ENCODE results near the gene SRGAP3.

DNA sequence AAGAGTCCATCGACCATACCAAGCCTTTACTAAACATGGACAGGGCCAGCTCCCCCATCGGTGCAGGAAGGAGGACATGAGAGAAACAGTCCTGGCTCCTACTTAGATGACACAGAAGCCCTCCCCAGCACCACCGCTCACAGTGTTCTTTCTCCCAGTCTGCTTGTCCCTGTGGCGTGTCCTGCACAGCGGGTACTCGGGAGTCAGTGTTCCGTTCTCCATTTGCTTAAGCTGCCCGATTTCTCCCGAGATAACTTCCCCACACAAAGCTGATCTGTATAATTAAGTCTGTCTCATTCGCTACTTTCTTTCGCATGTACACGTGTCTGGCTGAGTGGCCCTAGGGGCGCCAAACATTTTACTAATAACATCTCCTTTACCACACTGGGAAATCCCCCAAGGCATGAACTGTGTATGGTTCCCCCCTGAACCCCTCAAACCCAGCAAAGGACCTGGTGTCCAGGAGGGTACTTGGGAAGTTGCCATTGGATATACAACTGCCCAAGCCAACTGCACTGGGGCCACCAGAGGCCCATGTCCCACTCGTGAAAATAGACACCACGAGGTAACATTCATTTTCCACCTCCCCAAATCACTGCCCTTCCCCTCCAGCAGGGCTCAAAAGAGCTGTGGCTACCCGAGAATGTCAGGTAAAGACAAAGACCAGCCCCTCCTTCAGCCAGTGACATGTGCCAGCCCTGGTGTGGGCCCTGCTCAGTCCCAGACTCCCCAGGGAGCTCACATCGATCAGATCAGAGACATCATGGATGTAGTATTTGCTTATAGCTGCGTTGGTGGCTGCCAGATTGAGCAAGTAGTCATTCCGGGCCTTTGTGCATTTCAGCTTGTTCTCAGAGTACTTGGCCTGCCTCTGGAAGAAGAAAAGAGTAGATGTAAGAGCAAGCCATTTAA, 189.7 kb downstream of the SRGAP3 start:
- TF ChIP-seq, protein P1, sequence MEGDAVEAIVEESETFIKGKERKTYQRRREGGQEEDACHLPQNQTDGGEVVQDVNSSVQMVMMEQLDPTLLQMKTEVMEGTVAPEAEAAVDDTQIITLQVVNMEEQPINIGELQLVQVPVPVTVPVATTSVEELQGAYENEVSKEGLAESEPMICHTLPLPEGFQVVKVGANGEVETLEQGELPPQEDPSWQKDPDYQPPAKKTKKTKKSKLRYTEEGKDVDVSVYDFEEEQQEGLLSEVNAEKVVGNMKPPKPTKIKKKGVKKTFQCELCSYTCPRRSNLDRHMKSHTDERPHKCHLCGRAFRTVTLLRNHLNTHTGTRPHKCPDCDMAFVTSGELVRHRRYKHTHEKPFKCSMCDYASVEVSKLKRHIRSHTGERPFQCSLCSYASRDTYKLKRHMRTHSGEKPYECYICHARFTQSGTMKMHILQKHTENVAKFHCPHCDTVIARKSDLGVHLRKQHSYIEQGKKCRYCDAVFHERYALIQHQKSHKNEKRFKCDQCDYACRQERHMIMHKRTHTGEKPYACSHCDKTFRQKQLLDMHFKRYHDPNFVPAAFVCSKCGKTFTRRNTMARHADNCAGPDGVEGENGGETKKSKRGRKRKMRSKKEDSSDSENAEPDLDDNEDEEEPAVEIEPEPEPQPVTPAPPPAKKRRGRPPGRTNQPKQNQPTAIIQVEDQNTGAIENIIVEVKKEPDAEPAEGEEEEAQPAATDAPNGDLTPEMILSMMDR (IDR thresholded peaks at IDR 0.05; ENCODE audit: poor library complexity) = no peak
- TF ChIP-seq EZH2phosphoT487 (IDR thresholded peaks at IDR 0.05; ENCODE audit: low read depth, severe bottlenecking, unreplicated experiment) = no peak

All from hepatocyte (in vitro differentiated cells).